OCI-LY7 (cell line): ENCODE measurements around the gene PPFIA3.

Experiments
- CTCF ChIP-seq: fragments of 200-600 bp; sonication (generic); conservative IDR thresholded peaks from 2 replicates; pipeline ENCODE4 v1.5.1; 2014; ENCODE audit warnings: mild to moderate bottlenecking, antibody characterized with exemption, low read length, moderate library complexity, mixed read lengths
- EZH2phosphoT487 ChIP-seq: fragments of 200-600 bp; sonication (generic); IDR thresholded peaks from 2 replicates; pipeline ENCODE4 v1.6.1; 2018; ENCODE audit warnings: low read depth, borderline replicate concordance, mild to moderate bottlenecking, mixed run types, antibody characterized with exemption, low read length, moderate library complexity, mixed read lengths

- TF ChIP-seq CTCF (no peak), EZH2phosphoT487 (no peak)
These were observed 42.6 kb downstream of the PPFIA3 start for GRCh38 chr19:49161987-49162386.
